AG08396 (cell line): ENCODE measurements around the gene FXR2.

Source experiments
- DNase-seq: peaks from one replicate; pipeline ENCODE4 v3.0.0; 2012; ENCODE audit warnings: low spot score, mixed read lengths

FXR2 gene

DNA sequence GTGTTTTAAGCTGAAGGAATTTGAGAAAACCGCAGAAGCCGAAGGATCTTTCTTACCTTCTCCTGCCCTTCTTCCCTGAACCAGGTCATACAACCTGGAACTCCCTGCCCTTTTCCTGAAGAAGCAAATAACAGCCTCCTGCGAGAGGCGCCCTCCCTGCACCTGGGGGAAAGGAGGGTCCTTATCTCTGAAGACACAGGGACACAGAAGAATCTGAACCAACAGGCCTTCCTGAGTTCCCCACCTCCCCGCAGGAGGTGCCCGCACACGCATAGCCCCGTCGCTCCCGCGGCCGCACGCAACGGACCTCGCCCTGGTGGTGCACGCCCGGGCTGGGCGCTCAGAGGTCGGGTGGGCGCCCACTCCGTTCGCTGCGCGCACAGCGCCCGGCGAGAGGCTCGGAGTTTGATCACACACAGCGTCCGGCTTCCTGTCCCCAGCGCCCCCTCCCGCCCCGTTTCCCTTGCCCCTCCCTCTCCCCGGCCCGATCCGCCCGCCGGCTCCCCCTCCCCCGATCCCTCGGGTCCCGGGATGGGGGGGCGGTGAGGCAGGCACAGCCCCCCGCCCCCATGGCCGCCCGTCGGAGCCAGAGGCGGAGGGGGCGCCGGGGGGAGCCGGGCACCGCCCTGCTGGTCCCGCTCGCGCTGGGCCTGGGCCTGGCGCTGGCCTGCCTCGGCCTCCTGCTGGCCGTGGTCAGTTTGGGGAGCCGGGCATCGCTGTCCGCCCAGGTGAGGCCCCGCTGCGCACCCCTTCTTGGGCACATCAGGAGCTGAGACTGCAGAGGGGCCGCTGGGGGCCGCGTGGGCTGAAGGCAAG lies 65.9 kb downstream of the FXR2 start, which contains the start of gene TNFSF12:
TNFSF12 (plus strand) TSS at position 474 of the 816 bp plus-strand sequence; CDS start at position 570, 96 bp downstream.
- DNase-seq, result peak; percentile 78

DNA sequence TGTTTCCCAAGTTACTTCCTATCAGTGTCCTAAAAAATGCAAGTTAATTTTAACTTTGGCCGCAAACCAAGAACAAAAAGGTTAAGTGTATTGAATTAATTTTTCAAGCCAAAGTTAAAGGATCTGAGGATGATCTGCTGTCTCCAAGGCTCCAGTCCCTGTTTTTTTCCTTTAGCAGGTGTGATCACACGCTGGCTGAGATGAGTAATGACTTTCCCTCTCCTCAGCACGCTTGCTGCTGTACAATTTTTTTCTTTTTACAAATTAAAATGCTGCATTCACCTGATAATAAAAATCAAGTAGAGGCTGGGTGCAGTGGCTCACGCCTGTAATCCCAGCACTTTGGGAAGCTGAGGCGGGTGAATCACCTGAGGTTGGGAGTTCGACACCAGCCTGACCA lies 69.8 kb downstream of the FXR2 start:
- DNase-seq, result no peak
